Thyroid gland (tissue), 4 donors: ENCODE measurements around the gene VSTM2B. TPM values are rescaled to one million over a fixed set of nuclear protein-coding genes. Genes with fewer than 3 reads are reported as not detected.

ENCODE experiments used
- DNase-seq, 2 donors: peaks; one replicate each; pipeline ENCODE4 v3.0.0-alpha.2; 2019
- H3K27ac ChIP-seq, 3 donors: fragments of 200-600 bp; sonication (generic); 1 replicate in 2 of 3; 2 replicates in 1 of 3; pipeline ENCODE4 v1.5.1; 2016 to 2019; ENCODE audit warnings: mild to moderate bottlenecking in 1 of 3, moderate library complexity in 1 of 3
- H3K27me3 ChIP-seq: fragments of 200-600 bp; sonication (generic); one replicate; pipeline ENCODE4 v1.5.1; 2019
- H3K36me3 ChIP-seq, 2 donors: fragments of 200-600 bp; sonication (generic); one replicate each; pipeline ENCODE4 v1.5.1; 2016 to 2019
- H3K4me1 ChIP-seq, 2 donors: fragments of 200-600 bp; sonication (generic); one replicate each; pipeline ENCODE4 v1.5.1; 2017 to 2019
- H3K4me3 ChIP-seq, 3 donors: fragments of 200-600 bp; sonication (generic); replicated peaks in 1 of 3; 1 replicate in 2 of 3; 2 replicates in 1 of 3; pipeline ENCODE4 v1.5.1; 2016; ENCODE audit warnings: mild to moderate bottlenecking in 1 of 3
- H3K9me3 ChIP-seq: fragments of 200-600 bp; sonication (generic); one replicate; pipeline ENCODE4 v1.5.1; 2017
- POLR2A ChIP-seq, 2 donors: fragments of 450-650 bp; IDR thresholded peaks; one replicate each; pipeline ENCODE4 v1.6.1; 2017; ENCODE audit warnings: antibody characterized with exemption in 2 of 2, mild to moderate bottlenecking in 2 of 2, moderate library complexity in 1 of 2
- WGBS, 2 donors: methylation state at CpG; one replicate each; pipeline ENCODE4 v1.1.5; 2017; 5-methylcytosine and 5-hydroxymethylcytosine counted together
- intact Hi-C: fragments of 100-400 bp; cut with DNase I; formaldehyde crosslinking; loops from one replicate; pipeline ENCODE4 v1.15.1; 2023
- total RNA-seq, 4 donors: library from RNA; depleted of rRNA; stranded (reverse); fragments of >200 nt; gene quantifications; one replicate each; pipeline ENCODE4 v1.2.3, GENCODE V29; 2016
- TF ChIP-seq, protein P1 (sequence below), 6 experiments: fragments of 200-600 bp in 3 of 6; fragments of 450-650 bp in 3 of 6; sonication (generic) in 3 of 6; IDR thresholded peaks; one replicate each; pipeline ENCODE4 v1.5.1; 2016 to 2019; ENCODE audit warnings: antibody characterized with exemption in 6 of 6, mild to moderate bottlenecking in 2 of 6, inconsistent platforms in 1 of 6, moderate library complexity in 1 of 6

VSTM2B gene
- total RNA-seq, 4 donors from 2014 or later, result not detected

DNA sequence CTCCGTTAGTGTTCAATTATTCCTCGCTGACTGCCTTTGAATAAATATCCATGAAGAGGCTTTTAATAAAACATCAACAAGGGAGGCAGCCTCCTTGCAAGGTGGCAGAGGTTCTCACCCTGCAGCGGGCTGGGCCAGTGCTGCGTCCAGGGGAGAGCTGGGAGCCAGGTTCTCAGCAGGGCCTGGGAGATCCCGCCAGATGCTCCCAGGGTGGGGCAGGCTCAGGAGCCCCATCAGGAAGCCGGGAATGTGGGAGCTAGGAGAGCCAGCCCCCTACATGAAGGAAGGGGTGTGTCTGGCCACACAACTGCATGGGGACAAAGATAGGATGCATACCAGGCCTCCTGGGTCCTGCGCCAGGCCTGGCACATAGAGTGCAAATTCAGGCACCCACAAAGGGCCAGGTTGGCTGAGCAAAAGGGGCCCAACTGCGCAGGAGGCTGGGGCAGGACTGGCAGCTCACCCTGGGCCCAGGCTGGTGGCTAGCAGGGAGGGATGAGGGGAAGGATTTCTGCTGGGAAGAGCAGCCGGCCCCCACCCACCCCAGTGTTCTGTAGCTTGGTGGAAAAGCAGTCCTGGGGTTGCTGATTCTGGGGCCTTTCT is 22.8 kb downstream of the VSTM2B start:
- TF ChIP-seq, protein P1, sequence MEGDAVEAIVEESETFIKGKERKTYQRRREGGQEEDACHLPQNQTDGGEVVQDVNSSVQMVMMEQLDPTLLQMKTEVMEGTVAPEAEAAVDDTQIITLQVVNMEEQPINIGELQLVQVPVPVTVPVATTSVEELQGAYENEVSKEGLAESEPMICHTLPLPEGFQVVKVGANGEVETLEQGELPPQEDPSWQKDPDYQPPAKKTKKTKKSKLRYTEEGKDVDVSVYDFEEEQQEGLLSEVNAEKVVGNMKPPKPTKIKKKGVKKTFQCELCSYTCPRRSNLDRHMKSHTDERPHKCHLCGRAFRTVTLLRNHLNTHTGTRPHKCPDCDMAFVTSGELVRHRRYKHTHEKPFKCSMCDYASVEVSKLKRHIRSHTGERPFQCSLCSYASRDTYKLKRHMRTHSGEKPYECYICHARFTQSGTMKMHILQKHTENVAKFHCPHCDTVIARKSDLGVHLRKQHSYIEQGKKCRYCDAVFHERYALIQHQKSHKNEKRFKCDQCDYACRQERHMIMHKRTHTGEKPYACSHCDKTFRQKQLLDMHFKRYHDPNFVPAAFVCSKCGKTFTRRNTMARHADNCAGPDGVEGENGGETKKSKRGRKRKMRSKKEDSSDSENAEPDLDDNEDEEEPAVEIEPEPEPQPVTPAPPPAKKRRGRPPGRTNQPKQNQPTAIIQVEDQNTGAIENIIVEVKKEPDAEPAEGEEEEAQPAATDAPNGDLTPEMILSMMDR (IDR thresholded peaks at IDR 0.05), result no peak
- TF ChIP-seq POLR2A (IDR thresholded peaks at IDR 0.05), result no peak
- H3K4me3 ChIP-seq, result no peak overlapping the region
- no peaks in the 10 kb centered on the region for H3K9me3 ChIP-seq
- WGBS, 2 donors, result 63 to 75% methylated on average over 7 of the region's 9 CpGs
- no peaks in the 10 kb centered on the region for H3K4me1 ChIP-seq
- intact Hi-C loops, result no loop called here
- H3K36me3 ChIP-seq, result no peaks in the 10 kb centered on the region
- no peak overlapping the region for H3K27ac ChIP-seq
- DNase-seq, result no peak
- no peaks in the 10 kb centered on the region for H3K27me3 ChIP-seq

DNA sequence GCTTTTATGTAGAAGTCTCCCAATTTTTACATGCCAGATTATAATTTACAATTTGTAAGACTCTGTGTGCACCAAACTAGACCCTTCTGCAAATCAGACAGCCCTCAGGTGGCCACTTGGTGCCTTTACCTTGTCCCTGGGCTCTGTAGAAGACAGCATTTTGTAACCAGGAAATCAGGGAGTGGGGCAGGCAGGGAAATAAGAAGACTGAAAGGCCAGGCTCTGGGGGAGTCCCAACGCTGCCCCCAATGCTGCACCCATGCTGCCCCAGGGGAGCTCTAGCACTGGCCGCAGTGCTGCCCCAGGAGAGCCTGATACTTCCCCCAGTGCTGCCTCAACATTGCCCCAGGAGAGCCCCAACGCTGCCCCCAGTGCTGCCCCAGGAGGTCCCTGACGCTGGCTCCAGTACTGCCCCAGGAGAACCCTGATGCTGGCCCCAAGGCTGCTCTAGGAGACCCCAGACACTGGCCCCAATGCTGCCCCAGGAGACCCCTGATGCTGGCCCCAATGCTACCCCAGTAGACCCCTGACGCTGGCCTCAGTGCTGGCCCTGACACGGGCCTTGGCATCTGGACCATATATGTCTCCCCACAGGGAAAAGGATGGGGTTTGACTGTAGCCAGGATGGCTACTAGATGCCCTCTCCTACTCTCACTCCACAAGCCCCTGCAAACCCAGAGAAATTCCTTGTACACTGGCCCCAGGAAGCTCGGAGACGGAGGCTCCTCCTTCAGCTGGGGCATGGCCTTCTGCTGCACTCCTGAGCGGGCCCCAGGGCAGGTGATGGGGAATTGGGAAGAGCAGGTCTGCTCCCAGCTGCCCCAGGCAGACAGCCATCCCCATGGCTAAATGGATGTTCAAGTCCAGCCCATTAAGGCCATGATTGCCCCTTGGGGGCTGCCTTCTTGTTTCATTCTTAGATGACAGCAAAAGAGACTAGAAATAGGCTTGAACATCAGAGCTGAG is 23.6 kb downstream of the VSTM2B start:
- H3K4me3 ChIP-seq, result no peak overlapping the region
- 75 to 84% methylated on average over 2 to 7 of the region's 9 CpGs for WGBS, 2 donors
- no peaks in the 10 kb centered on the region for H3K9me3 ChIP-seq
- H3K27ac ChIP-seq, result no peak overlapping the region
- no peaks in the 10 kb centered on the region for H3K27me3 ChIP-seq
- no peak for TF ChIP-seq POLR2A (IDR thresholded peaks at IDR 0.05)
- TF ChIP-seq, protein P1 (IDR thresholded peaks at IDR 0.05), result no peak
- H3K36me3 ChIP-seq, result no peaks in the 10 kb centered on the region
- no peak for DNase-seq
- H3K4me1 ChIP-seq, result no peaks in the 10 kb centered on the region
- intact Hi-C loops, result no loop called here

DNA sequence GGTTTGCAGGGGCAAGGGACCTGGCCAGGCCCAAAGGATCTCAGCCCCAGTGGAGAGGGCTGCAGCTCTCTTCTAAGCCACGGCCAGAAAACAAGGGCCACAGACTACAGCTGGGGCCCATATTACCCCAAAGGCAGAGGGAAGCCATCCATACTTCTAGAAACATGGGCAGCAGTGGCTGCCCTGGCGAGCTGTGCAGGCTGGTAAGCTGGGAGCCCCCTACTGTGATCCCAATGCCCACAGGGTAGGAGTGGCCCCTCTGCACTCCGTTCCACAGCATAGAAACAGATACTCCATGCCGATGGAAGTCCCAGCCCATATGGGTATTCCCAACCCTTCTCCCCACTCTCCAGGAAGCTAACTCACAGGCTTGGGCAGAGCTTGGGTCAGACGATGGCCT is 25.1 kb downstream of the VSTM2B start:
- Histone ChIP-seq H3K4me1 (no peaks in the 10 kb centered on the region), H3K4me3 (no peak overlapping the region), H3K9me3 (no peaks in the 10 kb centered on the region), H3K27me3 (no peaks in the 10 kb centered on the region), H3K36me3 (no peaks in the 10 kb centered on the region), H3K27ac (no peak overlapping the region)
- WGBS, 2 donors, result 71 to 85% methylated on average over 1 to 4 of the region's 5 CpGs
- TF ChIP-seq, protein P1 (IDR thresholded peaks at IDR 0.05), result no peak
- TF ChIP-seq POLR2A (IDR thresholded peaks at IDR 0.05), result no peak
- DNase-seq, result no peak
- intact Hi-C loops, result no loop called here

DNA sequence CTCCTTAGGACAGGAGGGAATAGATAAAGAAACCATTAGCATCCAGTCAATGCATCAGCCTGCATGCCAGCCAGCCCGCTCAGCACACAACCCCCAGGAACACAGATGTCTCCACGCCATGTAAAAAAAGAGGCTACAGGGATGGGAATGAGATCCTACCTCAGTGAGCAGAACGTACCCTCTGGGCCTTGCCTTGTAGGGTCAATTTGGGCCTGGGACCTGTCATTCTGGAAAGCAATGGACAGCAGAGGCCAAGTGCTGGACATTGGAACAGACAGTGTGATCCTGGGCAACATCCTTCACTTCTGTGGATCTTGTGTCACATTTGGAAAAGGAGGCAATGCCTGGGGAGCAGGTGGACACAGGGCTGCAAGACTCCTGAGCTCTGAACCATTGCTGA is 26.0 kb downstream of the VSTM2B start:
- WGBS, 2 donors, result 83 to 97% methylated on average over 3 of the region's 3 CpGs
- no peak for DNase-seq
- Histone ChIP-seq H3K9me3 (no peaks in the 10 kb centered on the region), H3K36me3 (no peaks in the 10 kb centered on the region), H3K27me3 (no peaks in the 10 kb centered on the region), H3K4me1 (no peaks in the 10 kb centered on the region), H3K4me3 (no peak overlapping the region), H3K27ac (no peak overlapping the region)
- TF ChIP-seq POLR2A (IDR thresholded peaks at IDR 0.05), result no peak
- TF ChIP-seq, protein P1 (IDR thresholded peaks at IDR 0.05), result no peak
- intact Hi-C loops, result no loop called here
